HG03558 (cell line): ENCODE measurements around the gene ACSM6.

Experiments used
- ATAC-seq: cut with Tn5 transposase; IDR thresholded peaks from one replicate; pipeline ENCODE4 v1.9.1; 2021; ENCODE audit warnings: moderate number of reproducible peaks; ENCODE audit not compliant: unreplicated experiment; ENCODE audit errors: extremely low read depth

The ACSM6 gene

GRCh38 chr10:95265572-95265971 is 71.5 kb downstream of the ACSM6 start:
- ATAC-seq = no peak

- peak; percentile 94 for ATAC-seq
Measured at GRCh38 chr10:95266674-95267095, 72.6 kb downstream of the ACSM6 start.

- no peak for ATAC-seq
Measured at GRCh38 chr10:95267251-95267650, 73.2 kb downstream of the ACSM6 start.

- ATAC-seq = no peak
Measured at GRCh38 chr10:95268438-95268837, 74.4 kb downstream of the ACSM6 start.

GRCh38 chr10:95273393-95274312 is 79.6 kb downstream of the ACSM6 start:
- no peak for ATAC-seq

- ATAC-seq = no peak
Measured at GRCh38 chr10:95275726-95276366, 81.8 kb downstream of the ACSM6 start.

- no peak for ATAC-seq
Measured at GRCh38 chr10:95276367-95277200, 82.5 kb downstream of the ACSM6 start.

GRCh38 chr10:95277201-95277570 is 83.1 kb downstream of the ACSM6 start:
- ATAC-seq = no peak

- no peak for ATAC-seq
Measured at GRCh38 chr10:95277614-95278013, 83.6 kb downstream of the ACSM6 start.
